ENCODE results near the gene GRAMD4.
"Not testable (repeated sequence)": the region's sequence is repeated elsewhere in the genome, so short reads cannot be mapped to it uniquely, and the experiment has no call there.

Gene GRAMD4

GRCh38 chr22:46621243-46621930 lies 1.2 kb downstream of the GRAMD4 start:
- DNase-seq = not testable (repeated sequence)

- no peak for DNase-seq
Observed at GRCh38 chr22:46622081-46622521, 1.9 kb downstream of the GRAMD4 start.

- DNase-seq = no peak
Observed at GRCh38 chr22:46625113-46625842, 5.1 kb downstream of the GRAMD4 start.

GRCh38 chr22:46625843-46626349 lies 5.7 kb downstream of the GRAMD4 start:
- DNase-seq = no peak

- DNase-seq = no peak
Observed at GRCh38 chr22:46626356-46626755, 6.2 kb downstream of the GRAMD4 start.

GRCh38 chr22:46626911-46627805 lies 7.0 kb downstream of the GRAMD4 start:
- no peak for DNase-seq

GRCh38 chr22:46627806-46628482 lies 7.8 kb downstream of the GRAMD4 start:
- no peak for DNase-seq

- no peak for DNase-seq
Observed at GRCh38 chr22:46628756-46629155, 8.6 kb downstream of the GRAMD4 start.

- DNase-seq = no peak
Observed at GRCh38 chr22:46629291-46629690, 9.1 kb downstream of the GRAMD4 start.

GRCh38 chr22:46631113-46631512 lies 10.9 kb downstream of the GRAMD4 start:
- no peak for DNase-seq

GRCh38 chr22:46632646-46633249 lies 12.6 kb downstream of the GRAMD4 start:
- no peak for DNase-seq

- DNase-seq = no peak
Observed at GRCh38 chr22:46633334-46633890, 13.2 kb downstream of the GRAMD4 start.

- DNase-seq = no peak
Observed at GRCh38 chr22:46634011-46634699, 14.0 kb downstream of the GRAMD4 start.

GRCh38 chr22:46634973-46635685 lies 14.9 kb downstream of the GRAMD4 start:
- DNase-seq = not testable (repeated sequence)

- DNase-seq = no peak
Observed at GRCh38 chr22:46635756-46636155, 15.6 kb downstream of the GRAMD4 start.

- no peak for DNase-seq
Observed at GRCh38 chr22:46636221-46637002, 16.2 kb downstream of the GRAMD4 start.

GRCh38 chr22:46637711-46638600 lies 17.8 kb downstream of the GRAMD4 start:
- no peak for DNase-seq

- no peak for DNase-seq
Observed at GRCh38 chr22:46638601-46639431, 18.6 kb downstream of the GRAMD4 start.

Data from NCI-H526 treated with DMSO at 0.1 percent for 48 hours (cell line).